Right cardiac atrium (tissue), 5 donors: ENCODE measurements around the gene BRS3. TPM values are rescaled to one million over a fixed set of nuclear protein-coding genes. Genes with fewer than 3 reads are reported as not detected.

Source experiments
- ATAC-seq, 2 donors: fragments of 200-7000 bp; cut with Tn5 transposase; one replicate each; pipeline versions ENCODE4 v1.8.0 to v1.9.1; 2020; ENCODE audit warnings: moderate library complexity in 2 of 2, mild to moderate bottlenecking in 1 of 2
- DNase-seq, 3 donors: peaks; one replicate each; pipeline ENCODE4 v3.0.0-alpha.2; 2020
- H3K27ac ChIP-seq: one replicate; pipeline ENCODE4 v1.5.1; 2013; ENCODE audit warnings: mild to moderate bottlenecking, low read length, control low read depth, moderate library complexity
- H3K27me3 ChIP-seq: one replicate; pipeline ENCODE4 v1.6.1; 2013; ENCODE audit not compliant: control insufficient read depth, insufficient read depth
- H3K4me1 ChIP-seq: one replicate; pipeline ENCODE4 v1.6.1; 2013; ENCODE audit warnings: low read length; ENCODE audit not compliant: control insufficient read depth, insufficient read depth
- H3K4me3 ChIP-seq: one replicate; pipeline ENCODE4 v1.5.1; 2013; ENCODE audit warnings: low read length, control low read depth
- H3K9me3 ChIP-seq: one replicate; pipeline ENCODE4 v1.6.1; 2013; ENCODE audit warnings: low read length; ENCODE audit not compliant: control insufficient read depth
- WGBS: extraction: QIAGEN DNeasy Blood & Tissue Kit; methylation state at CpG from one replicate; pipeline ENCODE4 v1.1.7; 2013; 5-methylcytosine and 5-hydroxymethylcytosine counted together
- intact Hi-C, 4 donors: fragments of 100-400 bp; cut with DNase I; formaldehyde crosslinking; loops; one replicate each; pipeline versions ENCODE4 v1.11.0 to v1.14.0; 2022 to 2023
- polyA plus RNA-seq: library from polyadenylated mRNA; stranded (reverse); fragments of 200-250 nt; gene quantifications from one replicate; pipeline ENCODE4 v1.2.3, GENCODE V29; 2013
- total RNA-seq, 4 donors: library from RNA; stranded (reverse); fragmentation: NEBNext Ultra II Directional; extraction: Animal tissue kit (Norgen Biotek cat#: 25700); gene quantifications; one replicate each; pipeline ENCODE4 v1.2.1, GENCODE V29; 2021
- donor health status: healthy with polysubstance abuse.
- donor health status: DM: no; HTN: yes; CAD: no.
- donor health status: DM: no; HTN: no; CAD: no.
- donor health status: DM: no; HTN: yes; CAD: no; lungs with severe emphysema.
- donor health status: DM: yes; HTN: yes; CAD: no.

Gene BRS3
- total and polyA plus RNA-seq, 5 donors = not detected

DNA sequence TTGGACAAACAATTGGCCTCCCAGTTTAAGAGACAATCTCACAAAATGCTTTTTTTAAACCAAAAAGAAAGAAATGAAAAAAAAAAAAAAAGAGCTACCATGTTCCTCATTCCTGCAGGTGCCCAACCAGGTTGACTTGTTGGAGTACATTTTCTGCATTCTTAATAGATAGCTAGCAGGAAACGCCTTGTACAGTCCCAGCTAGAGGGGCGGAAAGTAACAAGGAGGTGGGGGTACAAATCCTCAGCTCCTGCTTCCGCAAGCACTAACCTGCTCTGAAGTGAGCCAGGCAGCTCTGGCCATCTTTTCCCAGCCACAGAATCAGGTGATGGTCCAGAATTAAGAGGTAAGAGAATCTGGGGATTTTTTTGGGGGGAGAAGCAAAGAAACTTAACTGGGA, 44.2 kb downstream of the BRS3 start, which contains the start of gene VGLL1:
TSS of gene VGLL1 (plus strand) at position 265 of the 400 bp plus-strand sequence. CDS start 3,806 bp downstream, outside the sequence.
- Histone ChIP-seq H3K9me3 (no peaks in the 10 kb centered on the region), H3K4me3 (no peak within 1 kb of the TSS), H3K27ac (no peak within 1 kb of the TSS), H3K4me1 (no peaks in the 10 kb centered on the region), H3K27me3 (no peaks in the 10 kb centered on the region)
- intact Hi-C loops = no loop called here
- WGBS = 89% methylated on average over 3 of the region's 3 CpGs
- ATAC-seq = no peak
- DNase-seq = no peak

DNA sequence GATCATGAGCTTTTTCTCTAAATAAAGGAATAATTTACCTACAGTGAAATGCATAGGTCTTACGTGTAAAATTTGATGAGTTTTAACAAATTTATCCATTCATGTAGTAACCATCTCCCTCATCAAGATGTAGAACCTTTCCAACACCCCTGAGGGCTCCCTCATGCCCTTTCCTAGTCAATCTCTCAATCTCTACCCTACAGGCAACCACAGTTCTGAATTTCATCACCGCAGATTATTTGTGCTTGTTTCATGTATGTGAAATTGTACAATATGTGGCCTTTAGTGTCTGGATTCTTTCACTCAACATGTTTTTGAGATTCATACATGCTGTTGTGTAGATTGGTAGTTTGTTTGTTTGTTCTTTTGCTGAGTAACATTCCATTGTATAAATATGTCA, 46.4 kb downstream of the BRS3 start:
- H3K27ac ChIP-seq = no peak overlapping the region
- no peaks in the 10 kb centered on the region for H3K9me3 ChIP-seq
- no peak for DNase-seq
- intact Hi-C loops = no loop called here
- H3K4me1 ChIP-seq = no peaks in the 10 kb centered on the region
- H3K27me3 ChIP-seq = no peaks in the 10 kb centered on the region
- no peak overlapping the region for H3K4me3 ChIP-seq
- 91% methylated on average over 2 of the region's 2 CpGs for WGBS
- no peak for ATAC-seq

DNA sequence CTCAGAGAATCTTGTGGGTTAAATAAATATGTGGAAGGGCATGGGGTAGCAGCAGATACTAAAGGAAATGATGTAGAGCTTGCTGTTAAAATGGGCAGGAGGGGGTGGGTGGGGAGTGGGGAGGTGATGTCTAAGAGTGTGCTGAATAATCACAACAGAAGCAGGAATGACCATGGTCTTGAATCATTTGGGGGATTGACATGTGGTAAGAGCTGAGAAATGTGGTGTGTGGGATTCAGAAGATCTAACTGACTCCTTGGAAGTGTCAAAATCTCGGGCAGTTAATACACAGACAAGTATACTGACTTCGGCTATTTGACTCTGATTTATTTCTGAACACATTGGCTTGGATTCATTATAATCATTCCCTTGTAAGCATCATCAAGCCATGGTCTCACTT, 51.1 kb downstream of the BRS3 start:
- Histone ChIP-seq H3K9me3 (no peaks in the 10 kb centered on the region), H3K27ac (no peak overlapping the region), H3K4me3 (no peak overlapping the region), H3K27me3 (no peaks in the 10 kb centered on the region), H3K4me1 (no peaks in the 10 kb centered on the region)
- no peak for DNase-seq
- WGBS = 60% methylated on average over 2 of the region's 2 CpGs
- intact Hi-C loops = no loop called here
- no peak for ATAC-seq

DNA sequence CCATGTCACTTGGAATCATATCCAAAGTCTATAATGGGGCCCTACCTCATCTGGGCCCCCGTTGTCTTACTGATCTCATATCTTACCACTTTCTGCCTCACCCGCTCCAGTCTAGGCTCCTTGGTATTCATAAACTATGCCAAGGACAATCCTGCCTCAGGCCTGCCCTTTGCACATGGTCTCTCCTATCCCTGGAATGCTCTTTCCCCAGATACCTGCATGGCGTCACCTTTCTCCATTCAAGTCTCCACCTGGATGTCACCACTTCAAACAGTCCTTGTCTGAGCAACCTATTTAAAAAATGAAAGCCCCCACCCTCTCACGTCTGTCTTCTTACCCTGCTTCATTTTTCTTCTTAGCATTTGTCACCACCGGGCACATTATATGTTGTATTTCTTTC, 52.5 kb downstream of the BRS3 start:
- DNase-seq (no peak), ATAC-seq (no peak)
- Histone ChIP-seq H3K9me3 (no peaks in the 10 kb centered on the region), H3K4me1 (no peaks in the 10 kb centered on the region), H3K27me3 (no peaks in the 10 kb centered on the region), H3K27ac (no peak overlapping the region), H3K4me3 (no peak overlapping the region)
- WGBS = 83% methylated on average over 5 of the region's 5 CpGs
- intact Hi-C loops = no loop called here

DNA sequence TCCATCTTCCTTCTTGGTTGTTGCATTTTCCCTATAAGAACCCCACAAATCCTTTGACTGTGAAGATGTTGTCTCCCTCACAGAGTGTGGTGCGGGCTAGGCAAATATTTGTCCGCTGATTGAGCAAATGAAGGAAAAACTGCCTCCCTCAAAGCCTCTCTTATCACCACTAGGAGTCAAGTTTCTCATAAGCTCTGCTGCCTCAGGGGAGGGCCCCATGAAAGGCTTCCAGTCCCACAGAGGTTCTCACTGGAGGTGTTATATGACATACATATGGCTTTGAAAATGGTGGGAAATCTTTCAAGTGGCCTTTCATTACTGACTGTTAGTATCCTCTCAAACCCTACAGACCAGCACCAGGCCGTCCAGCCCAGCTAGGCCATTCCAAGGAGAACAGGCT, 53.5 kb downstream of the BRS3 start:
- WGBS = 57% methylated on average over 3 of the region's 3 CpGs
- no peaks in the 10 kb centered on the region for H3K27me3 ChIP-seq
- no peak overlapping the region for H3K4me3 ChIP-seq
- intact Hi-C loops = no loop called here
- H3K27ac ChIP-seq = no peak overlapping the region
- ATAC-seq = no peak
- H3K4me1 ChIP-seq = no peaks in the 10 kb centered on the region
- no peak for DNase-seq
- no peaks in the 10 kb centered on the region for H3K9me3 ChIP-seq

DNA sequence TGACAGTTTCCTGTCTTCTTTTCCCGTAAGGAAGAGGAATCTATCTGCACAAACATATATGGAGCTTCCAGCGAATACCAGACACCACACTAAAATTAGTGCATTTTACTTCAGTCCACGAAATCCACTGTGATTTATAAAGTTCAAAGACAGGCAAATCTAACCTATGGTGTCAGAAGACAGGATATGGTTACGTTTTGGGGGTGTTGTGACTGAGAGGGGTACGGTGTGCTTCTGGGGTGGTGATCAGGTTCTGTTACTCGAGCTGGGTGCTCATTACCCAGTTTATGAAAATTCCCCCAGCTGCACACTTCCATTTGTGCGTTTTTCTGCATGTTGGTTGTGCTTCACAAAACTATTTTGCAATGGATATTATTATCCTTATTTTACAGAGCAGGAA, 54.5 kb downstream of the BRS3 start:
- WGBS = 83% methylated on average over 7 of the region's 7 CpGs
- no peak for ATAC-seq

More for the DNA sequence above, 54.5 kb downstream of the BRS3 start:
- Histone ChIP-seq H3K27me3 (no peaks in the 10 kb centered on the region), H3K4me3 (no peak overlapping the region), H3K27ac (no peak overlapping the region), H3K4me1 (no peaks in the 10 kb centered on the region), H3K9me3 (no peaks in the 10 kb centered on the region)
- intact Hi-C loops = no loop called here
- no peak for DNase-seq

Other genes with a start within 250 kb of the BRS3 start
- 10 to 100 TPM in 3 of 4 donors, 1 to 10 TPM in 1; 8.7 to 13.8 (median 12.0) TPM for gene MAP7D3, start 236.5 kb upstream of the BRS3 start, total RNA-seq
- 5.9 TPM for gene MAP7D3, start 236.5 kb upstream of the BRS3 start, polyA plus RNA-seq
- not detected for gene ADGRG4, start 187.0 kb upstream of the BRS3 start, total RNA-seq
- not detected for gene ADGRG4, start 187.0 kb upstream of the BRS3 start, polyA plus RNA-seq
- gene HTATSF1, start 9.6 kb downstream of the BRS3 start, total RNA-seq = 10 to 100 TPM; 53.5 to 61.6 (median 56.7) TPM
- gene HTATSF1, start 9.6 kb downstream of the BRS3 start, polyA plus RNA-seq = 60.0 TPM
- not detected for gene VGLL1, start 44.3 kb downstream of the BRS3 start, total RNA-seq
- not detected for gene VGLL1, start 44.3 kb downstream of the BRS3 start, polyA plus RNA-seq
- under 1 TPM in 2 of 4 donors, not detected in 2; 0.24 to 0.46 TPM for gene CD40LG, start 160.2 kb downstream of the BRS3 start, total RNA-seq
- not detected for gene CD40LG, start 160.2 kb downstream of the BRS3 start, polyA plus RNA-seq